ENCODE measurements around the gene MOSPD2.

The MOSPD2 gene

DNA sequence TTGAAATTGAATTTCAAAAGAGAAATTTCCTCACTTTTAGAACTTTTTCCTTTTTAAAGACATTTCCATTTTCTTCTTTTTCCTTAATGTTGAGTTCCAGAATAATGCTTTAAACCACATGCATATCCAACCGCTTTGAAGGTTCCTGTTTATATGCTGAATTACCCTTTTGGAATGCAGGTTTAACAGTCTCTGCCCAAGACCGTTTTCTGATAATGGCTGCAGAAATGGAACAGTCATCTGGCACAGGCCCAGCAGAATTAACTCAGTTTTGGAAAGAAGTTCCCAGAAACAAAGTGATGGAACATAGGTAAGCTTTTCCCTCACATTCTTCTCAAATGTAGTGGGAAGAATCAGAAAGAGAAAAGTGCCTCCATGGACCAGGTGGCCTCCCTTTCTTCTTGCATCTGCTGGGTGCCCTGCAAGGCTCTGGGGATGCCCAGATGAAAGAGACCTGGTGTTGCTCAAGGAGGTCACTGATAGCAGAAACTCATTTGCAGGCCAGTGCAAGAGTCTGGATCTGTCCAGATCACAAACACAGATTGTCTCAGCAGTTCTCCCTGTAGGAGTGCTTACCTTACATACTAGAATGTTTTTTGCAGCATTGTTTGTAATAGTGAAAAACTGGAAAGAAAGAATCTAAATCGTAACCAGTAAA is 42.9 kb downstream of the MOSPD2 start:
- DNase-seq = no peak

DNA sequence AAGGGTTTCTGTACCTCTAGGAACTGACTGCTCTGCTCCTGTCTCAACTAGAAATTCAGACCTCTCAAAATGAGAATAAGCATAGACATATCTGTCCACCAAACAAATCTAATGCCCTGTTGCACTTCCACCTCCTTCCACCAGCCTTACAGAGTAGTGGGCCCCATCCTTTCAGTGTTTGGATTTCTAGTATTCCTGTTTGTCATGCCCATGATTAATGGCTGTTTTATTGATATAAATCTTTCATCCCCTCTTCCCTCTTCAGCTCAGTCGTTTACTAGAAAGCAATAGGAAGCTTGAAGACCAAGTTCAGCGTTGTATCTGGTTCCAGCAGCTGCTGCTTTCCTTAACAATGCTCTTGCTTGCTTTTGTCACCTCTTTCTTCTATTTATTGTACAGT is 46.2 kb downstream of the MOSPD2 start:
- no peak for DNase-seq

DNA sequence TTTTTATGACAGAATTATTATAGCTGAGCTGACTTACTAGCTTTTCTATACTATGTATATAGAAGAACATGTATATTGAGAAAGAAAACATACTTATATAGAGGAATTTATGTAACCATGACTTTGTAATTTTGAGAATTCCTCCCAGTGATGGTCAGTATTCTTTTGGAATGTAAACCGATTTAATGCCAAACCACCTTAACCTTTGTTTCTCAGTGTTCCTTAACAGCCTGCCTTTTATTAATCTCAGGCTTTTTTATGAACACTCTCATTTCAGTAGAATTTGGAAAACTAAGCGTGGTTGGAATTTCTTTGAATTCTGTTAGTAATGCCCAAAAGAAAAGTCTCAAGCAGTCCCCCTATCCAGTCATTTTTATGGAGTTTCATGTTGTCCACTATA is 47.0 kb downstream of the MOSPD2 start:
- no peak for DNase-seq

DNA sequence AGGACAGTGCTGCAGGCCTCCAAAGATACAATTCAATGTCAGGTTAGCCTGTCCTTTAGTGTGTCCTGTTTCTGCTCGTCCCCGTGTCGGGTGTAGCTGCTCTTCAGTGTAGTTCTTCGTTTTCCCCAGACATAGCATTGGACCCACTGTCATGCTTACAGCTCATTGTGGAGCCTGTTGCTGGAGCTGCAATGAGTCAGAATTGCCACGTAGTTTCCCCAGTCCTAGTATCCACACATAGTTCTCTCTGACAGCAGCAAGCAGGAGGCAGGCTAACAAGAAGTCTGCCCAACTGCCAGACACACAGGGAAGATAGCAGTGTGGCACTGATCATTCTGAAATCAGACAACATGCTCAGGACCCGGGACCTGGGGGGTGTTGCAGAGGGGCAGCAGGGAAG is 49.2 kb downstream of the MOSPD2 start:
- DNase-seq = no peak

DNA sequence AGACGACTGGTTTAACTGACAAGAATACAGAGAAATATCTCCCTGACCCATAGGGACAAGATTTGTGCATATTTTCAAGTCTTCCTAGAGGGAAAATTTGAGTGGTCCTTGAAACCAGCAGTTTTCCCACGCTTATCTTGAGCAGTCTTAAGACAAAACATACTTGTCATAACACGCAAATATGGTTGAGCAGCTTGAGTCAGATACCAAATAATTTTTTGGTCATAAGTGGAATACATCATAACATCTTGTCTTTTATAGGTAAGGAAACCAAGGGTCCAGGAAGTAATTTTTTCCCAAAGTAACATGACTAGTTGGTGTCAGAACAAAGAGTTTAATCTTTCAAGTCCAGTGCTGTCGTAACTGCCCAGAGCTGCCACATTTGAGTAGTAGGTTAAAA is 50.5 kb downstream of the MOSPD2 start:
- no peak for DNase-seq

DNA sequence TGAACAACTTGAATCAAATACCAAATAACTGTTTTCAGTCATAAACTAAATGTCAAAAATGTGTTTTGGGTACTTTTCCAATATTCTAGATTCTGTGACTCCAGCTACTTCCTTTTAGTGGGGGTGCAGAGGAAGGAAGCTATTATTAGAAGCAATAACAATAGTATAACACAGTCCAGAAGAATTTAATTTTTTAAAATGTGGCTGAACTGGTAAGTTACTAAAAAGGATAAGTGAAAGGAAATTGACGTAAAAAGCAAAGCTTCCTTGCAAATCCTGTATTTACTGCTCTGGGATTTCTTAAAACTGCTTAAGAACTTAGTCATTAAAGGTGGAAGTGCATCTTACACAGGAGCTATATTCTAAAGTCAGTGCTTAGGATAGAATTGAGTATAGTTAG is 53.2 kb downstream of the MOSPD2 start:
- no peak for DNase-seq

DNA sequence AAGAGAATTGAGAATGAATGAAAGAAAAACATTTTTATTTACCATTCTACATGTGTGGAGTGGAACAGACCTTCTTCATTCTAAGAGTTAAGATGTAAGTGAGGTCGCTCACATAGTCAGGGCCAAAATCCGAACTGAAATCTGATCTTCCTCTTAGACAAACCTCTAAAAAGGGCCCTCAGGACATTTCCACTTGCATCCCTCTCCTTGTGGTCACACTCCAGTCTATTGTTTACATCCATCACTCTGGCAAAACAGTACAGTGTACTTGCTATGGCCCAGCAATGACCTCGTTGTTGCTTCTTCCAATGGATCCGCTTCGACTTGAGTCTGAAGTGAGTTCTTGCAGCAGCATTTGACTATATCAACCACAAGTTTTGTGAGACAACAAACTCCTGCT is 54.2 kb downstream of the MOSPD2 start:
- DNase-seq = no peak

DNA sequence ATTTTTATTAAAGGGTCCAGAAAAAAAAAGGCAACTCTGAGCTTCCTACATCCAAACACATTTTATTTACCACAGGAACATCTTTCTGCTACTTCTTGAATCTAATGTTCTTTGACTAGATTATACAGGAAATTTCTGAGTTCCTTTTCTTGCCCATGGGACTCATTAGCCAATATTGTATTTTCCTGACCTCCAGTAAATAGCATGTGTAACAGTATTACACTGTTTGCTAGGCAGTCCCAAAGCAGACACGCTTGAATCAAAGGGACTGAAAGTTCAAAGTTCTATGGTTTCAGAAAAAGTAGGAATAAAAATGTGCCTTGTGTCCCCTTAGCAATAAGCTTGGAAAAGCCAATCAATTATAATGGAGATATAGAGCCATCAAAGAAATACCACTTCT is 57.4 kb downstream of the MOSPD2 start:
- no peak for DNase-seq

DNA sequence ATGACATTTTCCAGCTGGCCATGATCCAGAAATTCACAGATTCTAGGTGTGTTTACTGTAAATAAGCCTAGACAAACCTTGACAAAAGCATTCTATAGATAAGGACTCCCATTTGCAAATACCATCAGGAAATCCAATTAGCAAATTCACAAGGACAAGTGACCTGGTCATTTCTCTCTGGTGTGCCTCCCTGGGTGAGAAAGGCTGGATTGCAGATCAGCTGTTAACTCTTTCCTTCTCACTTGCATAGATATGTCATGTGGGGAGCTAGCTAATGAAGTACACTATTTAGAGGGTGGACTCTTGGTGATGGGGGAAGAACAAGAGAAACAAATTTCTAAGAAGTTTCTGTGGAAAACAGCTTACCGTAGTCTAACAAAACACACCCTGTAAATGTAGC is 58.9 kb downstream of the MOSPD2 start:
- no peak for DNase-seq

DNA sequence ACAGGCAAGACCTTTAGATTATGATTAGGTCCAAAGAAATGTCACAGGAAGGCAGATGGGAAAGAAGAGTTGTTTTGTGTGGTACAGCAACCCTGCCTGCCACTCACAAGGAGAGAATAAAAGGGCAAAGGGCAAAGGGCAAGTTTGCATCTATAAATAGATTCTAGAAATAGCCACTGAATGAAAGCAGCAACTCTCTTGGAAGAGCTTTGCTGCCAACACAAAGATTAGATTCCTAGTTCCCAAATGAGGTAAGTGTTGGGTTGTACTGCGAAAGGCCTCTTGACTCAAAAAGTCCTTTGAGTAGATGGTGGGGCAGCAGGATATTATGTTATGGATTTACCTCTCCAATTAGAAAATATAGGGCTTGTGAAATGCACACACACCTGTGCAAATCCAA is 61.2 kb downstream of the MOSPD2 start:
- no peak for DNase-seq

DNA sequence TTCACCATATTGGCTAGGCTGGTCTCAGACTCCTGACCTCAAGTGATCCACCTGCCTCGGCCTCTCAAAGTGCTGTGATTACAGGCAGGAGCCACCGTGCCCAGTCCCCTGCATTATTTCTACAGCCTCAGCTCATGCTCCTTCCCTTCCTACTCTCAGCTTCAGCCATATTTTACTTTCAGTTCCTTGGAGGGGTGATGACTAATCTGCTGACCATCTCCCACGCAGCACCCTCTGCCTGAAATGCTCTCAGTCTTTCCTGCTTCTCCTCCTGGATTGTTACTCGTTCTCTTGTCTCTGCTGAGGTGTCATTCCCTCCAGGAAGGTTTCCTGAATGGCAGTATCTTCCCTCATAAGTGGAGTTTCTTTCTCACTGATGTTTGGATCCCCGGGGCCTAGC is 63.3 kb downstream of the MOSPD2 start:
- no peak for DNase-seq

DNA sequence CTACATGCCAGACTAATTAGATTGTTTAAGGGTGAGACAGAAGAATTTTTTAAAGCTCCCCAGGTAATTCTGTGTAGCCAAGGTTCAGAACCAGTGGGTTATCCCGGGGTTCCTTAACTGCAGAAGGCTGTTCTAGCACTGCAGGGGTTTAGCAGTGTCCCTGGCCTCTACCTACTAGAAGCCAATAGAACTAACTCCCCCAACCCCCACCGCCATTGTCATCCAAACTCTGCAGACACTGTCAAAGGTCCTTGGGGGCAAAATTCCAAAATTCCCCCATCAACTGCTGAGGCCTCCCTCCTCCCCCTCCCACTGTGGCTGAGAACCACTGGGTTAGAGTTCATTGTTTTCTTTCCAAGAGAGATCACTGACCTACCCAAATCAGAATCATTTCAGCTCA is 66.4 kb downstream of the MOSPD2 start:
- DNase-seq = no peak

DNA sequence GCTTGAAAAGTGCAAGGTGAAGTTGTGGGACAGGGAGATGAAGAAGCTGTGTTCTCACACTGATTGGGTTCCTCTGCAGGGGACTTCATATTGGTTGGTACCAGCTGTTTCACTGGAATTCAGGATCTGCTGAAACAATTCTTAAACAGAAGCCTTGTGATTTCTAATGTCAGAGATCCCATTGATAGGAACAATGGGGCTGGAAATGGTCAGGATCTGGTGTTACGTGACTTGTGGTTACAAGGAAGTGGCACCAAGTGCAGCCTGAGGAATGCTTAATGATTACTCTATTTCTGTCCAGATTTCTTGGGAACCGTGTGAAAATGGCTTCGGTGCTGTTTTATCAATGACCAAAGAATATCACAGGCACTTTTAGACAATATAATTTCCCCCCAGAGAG is 68.1 kb downstream of the MOSPD2 start:
- no peak for DNase-seq

DNA sequence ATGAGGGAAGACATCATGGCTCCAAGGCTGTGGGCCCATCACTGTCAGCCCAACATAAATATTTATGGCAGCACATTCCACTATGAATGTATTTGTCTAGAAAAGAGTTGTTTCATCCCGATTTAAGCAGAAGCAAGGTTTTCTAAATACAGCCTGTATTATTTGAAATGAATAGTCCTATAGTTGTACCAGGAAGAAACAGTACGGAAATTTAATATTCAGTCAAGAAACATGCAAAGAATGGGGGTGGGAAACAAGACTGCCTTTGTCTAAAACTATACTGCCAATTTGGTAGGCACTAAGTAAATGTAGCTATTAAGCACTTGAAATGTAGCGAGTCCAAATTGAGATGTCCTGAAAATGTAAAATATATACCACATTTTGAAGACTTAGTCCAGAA is 69.1 kb downstream of the MOSPD2 start:
- DNase-seq = no peak

DNA sequence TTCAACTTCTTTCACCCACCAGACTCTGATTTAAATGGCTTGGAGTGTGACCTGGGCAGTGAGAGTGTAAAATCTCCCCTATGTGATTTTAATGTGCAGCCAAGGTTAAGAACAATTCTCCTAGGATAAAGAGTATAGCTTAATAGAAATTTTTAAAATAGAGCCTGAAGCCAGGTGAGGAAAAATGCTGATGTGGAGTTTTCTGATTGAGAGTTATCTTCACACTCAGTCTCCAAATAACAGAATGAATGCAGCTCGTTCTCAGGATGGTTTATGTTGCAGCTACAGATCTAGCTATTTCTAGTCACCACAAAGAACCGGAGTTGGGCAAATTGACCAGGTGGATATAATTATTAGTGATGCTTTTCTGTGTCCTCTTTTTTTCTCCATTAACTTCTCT is 70.7 kb downstream of the MOSPD2 start:
- DNase-seq = no peak

DNA sequence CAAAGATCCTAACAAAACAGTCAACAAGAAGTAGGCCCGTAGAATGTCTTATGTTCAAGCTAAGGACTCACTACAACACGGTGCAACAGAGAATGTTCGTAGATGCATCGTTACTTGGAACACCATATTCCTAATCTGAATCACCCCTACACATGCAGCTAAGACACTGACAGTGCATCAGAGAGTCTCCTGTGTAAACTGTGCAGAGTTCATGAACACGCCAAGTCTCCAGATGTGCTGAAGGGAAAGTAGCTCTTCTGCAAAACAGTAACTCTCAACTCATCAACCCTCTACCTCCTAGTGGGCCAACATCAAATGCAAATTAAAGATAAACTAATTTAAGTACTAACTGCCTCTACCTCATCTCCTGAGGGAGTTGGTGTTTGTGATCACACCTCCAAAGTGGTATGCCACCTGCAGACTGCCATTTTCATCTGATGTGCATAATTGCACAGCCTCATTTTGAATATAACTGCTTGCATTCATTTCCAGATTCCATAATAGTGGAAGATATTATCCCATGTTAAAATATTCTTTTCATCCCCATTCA is 73.5 kb downstream of the MOSPD2 start:
- DNase-seq = no peak

DNA sequence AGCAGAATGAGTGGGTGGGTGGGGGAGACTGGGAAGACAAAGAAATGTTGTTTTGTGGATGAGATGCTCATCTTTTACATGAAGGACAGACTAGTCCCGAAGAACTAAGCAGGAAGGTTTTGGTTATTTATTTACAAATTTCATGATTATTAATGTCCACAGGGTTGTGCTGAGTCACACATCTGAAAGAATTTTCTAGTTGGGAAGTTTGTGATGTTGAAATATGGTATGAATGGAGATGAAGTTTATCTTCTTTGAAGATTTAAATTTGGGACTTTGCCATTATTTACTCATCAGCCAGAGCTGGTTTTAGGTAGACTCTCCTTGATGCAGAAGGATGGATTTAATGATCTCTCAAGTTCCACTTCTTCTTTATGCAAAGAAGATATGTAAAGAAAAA is 75.5 kb downstream of the MOSPD2 start:
- DNase-seq = no peak

DNA sequence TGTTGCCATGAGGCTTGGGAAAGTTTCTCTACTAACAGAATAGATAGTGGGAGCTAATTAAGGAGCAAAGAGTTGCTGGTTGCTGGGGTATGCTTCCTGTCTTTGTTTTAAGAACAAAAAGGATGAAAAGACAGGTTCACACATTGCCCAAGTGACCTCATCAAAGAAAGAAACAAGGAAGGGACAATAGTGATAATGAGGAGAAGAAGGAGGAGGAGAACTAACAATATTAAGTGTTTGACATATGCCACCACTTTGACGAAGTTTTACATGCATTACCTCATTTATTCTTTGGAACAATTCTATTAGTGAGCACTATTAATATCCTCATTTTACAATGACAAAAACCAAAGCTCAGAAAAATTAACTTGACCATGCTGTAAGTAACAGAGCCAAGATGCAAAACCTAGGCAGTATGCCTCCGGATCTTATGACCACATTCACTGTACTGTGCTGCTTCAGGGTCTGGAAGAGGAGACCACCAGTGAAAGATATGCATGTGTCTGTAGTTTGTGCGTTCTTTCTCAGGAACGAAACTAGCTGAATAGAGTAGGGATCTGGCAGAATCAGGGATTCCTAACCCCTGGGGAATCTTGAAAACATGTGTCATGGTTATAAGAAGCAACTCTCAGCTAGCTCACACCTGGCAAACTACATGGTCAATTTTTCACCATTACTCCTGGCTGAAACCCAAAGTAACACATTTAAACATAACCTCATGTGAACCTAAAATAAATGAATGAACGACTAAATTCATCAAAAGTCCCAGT is 83.8 kb downstream of the MOSPD2 start:
- no peak for DNase-seq

DNA sequence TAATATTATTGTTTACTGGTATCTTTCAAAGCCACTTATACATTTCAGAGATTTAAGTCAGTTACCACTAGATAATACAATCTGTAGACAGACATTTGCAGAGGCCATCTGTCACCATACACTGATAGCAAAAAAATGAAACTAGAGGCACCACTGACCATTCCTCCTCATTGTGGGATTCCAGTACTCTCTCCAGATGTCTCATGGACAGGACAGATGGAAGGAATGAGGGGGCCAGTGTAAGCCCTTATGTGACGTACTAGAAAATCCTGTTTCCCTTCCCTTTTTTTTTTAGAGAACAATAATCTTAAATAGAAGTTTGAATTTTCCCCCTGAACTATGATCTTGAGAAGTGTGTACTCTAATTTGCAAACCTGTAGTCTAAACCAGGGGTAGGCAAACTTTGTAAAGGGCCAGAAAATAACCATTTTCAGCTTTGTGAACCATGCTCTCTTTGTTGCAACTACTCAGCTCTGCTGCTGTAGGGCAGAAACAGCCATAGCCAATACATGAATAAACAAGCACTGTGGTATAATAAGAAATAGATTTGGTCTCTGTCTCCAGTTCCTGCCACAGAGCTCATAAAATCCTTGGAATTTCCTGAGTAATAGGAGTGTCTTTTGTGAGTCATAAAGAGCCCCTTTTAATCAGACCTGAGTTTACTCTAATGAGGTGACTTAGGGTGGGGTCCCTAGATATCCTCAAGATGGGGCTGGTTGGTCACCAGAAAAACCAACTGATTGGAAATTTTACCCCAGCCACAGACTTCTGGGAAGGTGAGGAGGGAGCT is 90.4 kb downstream of the MOSPD2 start:
- no peak for DNase-seq

DNA sequence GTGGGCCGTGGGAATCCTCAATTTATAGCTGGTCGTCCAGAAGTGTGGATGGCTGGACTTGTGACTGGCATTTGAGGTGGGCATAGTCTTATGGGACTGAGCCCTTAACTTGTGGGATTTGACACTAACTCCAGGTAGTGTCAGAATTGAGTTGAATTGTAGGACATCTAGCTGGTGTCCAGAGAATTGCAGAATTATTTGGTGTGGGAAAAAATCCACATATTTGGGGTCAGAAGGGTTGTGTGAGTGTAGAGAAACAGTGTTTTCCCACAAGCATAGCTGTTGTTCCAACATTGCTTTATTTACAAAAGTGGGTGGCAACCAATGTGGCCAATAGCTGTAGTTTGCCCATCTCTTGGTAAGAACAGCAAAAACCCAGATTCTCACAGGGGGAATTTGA is 91.3 kb downstream of the MOSPD2 start:
- DNase-seq = no peak

Measured in T-helper 1 cell (primary cell).